GM12878 (cell line): Measurements from ENCODE around the gene KIFC3. TPM values are rescaled to one million over a fixed set of nuclear protein-coding genes. Genes with fewer than 3 reads are reported as not detected.

Experiments used
- ATAC-seq: fragments of 200-7000 bp; cut with Tn5 transposase; 3 replicates; pipeline ENCODE4 v1.9.1; 2020; ENCODE audit warnings: mild to moderate bottlenecking, moderate library complexity
- BruUV-seq: library from RNA; stranded (reverse); fragments of 400-500 nt; replicated peaks from 2 replicates; lab custom pipeline; 2021; lab: Mats Ljungman, UMichigan
- CTCF ChIA-PET: fragments of 300-600 bp; sonication (Branson Sonifier 250); formaldehyde crosslinking; extraction: SDS; loops from one replicate; lab custom pipeline; 2021; ENCODE audit warnings: inconsistent platforms; lab: Yijun Ruan, JAX
- POLR2A ChIA-PET: fragments of 350-600 bp; formaldehyde crosslinking; extraction: SDS; loops from one replicate; lab custom pipeline; 2021; ENCODE audit warnings: inconsistent platforms; lab: Charles Lee
- RAD21 ChIA-PET: fragments of 300-600 bp; sonication (Branson Sonifier 250); formaldehyde crosslinking; loops from one replicate; lab custom pipeline; 2023; ENCODE audit warnings: antibody characterized with exemption; ENCODE audit not compliant: unreplicated experiment; lab: Charles Lee
- SMC1A ChIA-PET: fragments of 300-600 bp; sonication (Branson Sonifier 250); formaldehyde crosslinking; loops from one replicate; lab custom pipeline; 2023; ENCODE audit not compliant: unreplicated experiment, uncharacterized antibody; lab: Charles Lee
- DNase-seq: peaks from one replicate; pipeline ENCODE4 v3.0.0-alpha.2; 2011; ENCODE audit warnings: low read depth, low spot score
- FAIRE-seq: peaks from 3 replicates; lab custom pipeline; 2011; peaks lifted over from hg19 to GRCh38; lab: Jason Lieb, UNC
- H2AFZ ChIP-seq: 2 replicates; pipeline ENCODE4 v1.6.0; 2011; ENCODE audit warnings: low read depth, low read length, control low read depth; ENCODE audit not compliant: control insufficient read depth
- H3K27ac ChIP-seq: 2 replicates; pipeline ENCODE4 v1.5.1; 2011; ENCODE audit warnings: control low read depth; ENCODE audit not compliant: control insufficient read depth, insufficient read depth
- H3K27me3 ChIP-seq, 2 experiments: replicated peaks in 1 of 2; 2 replicates each; pipeline versions ENCODE4 v1.6.0 to v1.6.1; 2011; ENCODE audit warnings: low read length in 1 of 2; ENCODE audit not compliant: control insufficient read depth in 2 of 2, insufficient read depth in 2 of 2
- H3K36me3 ChIP-seq, 2 experiments: 2 replicates each; pipeline ENCODE4 v1.5.1; 2011; ENCODE audit warnings: low read length in 1 of 2; ENCODE audit not compliant: control insufficient read depth in 2 of 2, insufficient read depth in 2 of 2
- H3K4me1 ChIP-seq: 2 replicates; pipeline ENCODE4 v1.6.1; 2011; ENCODE audit warnings: mild to moderate bottlenecking, low read length, moderate library complexity, mixed read lengths; ENCODE audit not compliant: control insufficient read depth, insufficient read depth
- H3K4me2 ChIP-seq: 2 replicates; pipeline ENCODE4 v1.6.0; 2011; ENCODE audit warnings: control low read depth; ENCODE audit not compliant: control insufficient read depth, insufficient read depth
- H3K4me3 ChIP-seq: fragments of 200-600 bp; sonication (generic); 2 replicates; pipeline ENCODE4 v1.5.1; 2016
- H3K79me2 ChIP-seq: 2 replicates; pipeline ENCODE4 v1.6.0; 2011; ENCODE audit warnings: low read length; ENCODE audit not compliant: control insufficient read depth, insufficient read depth
- H3K9ac ChIP-seq: 2 replicates; pipeline ENCODE4 v1.8.0; 2011; ENCODE audit warnings: low read length, control low read depth, mixed read lengths; ENCODE audit not compliant: control insufficient read depth, insufficient read depth
- H3K9me3 ChIP-seq: replicated peaks from 3 replicates; pipeline ENCODE4 v1.5.1; 2011; ENCODE audit warnings: mild to moderate bottlenecking, low read length; ENCODE audit not compliant: control insufficient read depth, insufficient read depth
- H4K20me1 ChIP-seq: 2 replicates; pipeline ENCODE4 v1.6.0; 2011; ENCODE audit not compliant: control insufficient read depth, insufficient read depth
- ASH2L ChIP-seq: fragments of 300-600, 200-600 bp; sonication (generic); IDR thresholded peaks from 2 replicates; pipeline ENCODE4 v1.6.1; 2017; ENCODE audit warnings: low read depth, mild to moderate bottlenecking, borderline replicate concordance
- ATF7 ChIP-seq: fragments of 450-650 bp; IDR thresholded peaks from 2 replicates; pipeline ENCODE4 v1.6.1; 2016; ENCODE audit warnings: low read depth, mild to moderate bottlenecking
- BCL3 ChIP-seq: IDR thresholded peaks from 2 replicates; pipeline ENCODE4 v1.6.1; 2011; ENCODE audit warnings: borderline replicate concordance, low read depth, mild to moderate bottlenecking, moderate library complexity, low read length; ENCODE audit not compliant: insufficient read depth, poor library complexity, severe bottlenecking
- CBX3 ChIP-seq: fragments of 200-600 bp; sonication (generic); IDR thresholded peaks from 2 replicates; pipeline ENCODE4 v1.6.1; 2016; ENCODE audit warnings: low read depth, borderline replicate concordance
- CBX5 ChIP-seq: sonication (generic); IDR thresholded peaks from 2 replicates; pipeline ENCODE4 v1.6.1; 2016; ENCODE audit warnings: low read depth, moderate library complexity, mild to moderate bottlenecking, inconsistent platforms
- EP300 ChIP-seq, 2 experiments: fragments of 150-350 bp in 1 of 2; IDR thresholded peaks; 2 replicates each; pipeline ENCODE4 v1.6.1; 2011 to 2012; ENCODE audit warnings: low read depth in 2 of 2, low read length in 2 of 2, borderline replicate concordance in 1 of 2, improper control_type of control experiment in 1 of 2, inconsistent platforms in 1 of 2; ENCODE audit not compliant: control insufficient read depth in 1 of 2
- MEF2B ChIP-seq: fragments of 450-650 bp; IDR thresholded peaks from 2 replicates; pipeline ENCODE4 v1.6.1; 2018; ENCODE audit warnings: mild to moderate bottlenecking, moderate library complexity; ENCODE audit not compliant: partially characterized antibody, poor library complexity, severe bottlenecking
- MLLT1 ChIP-seq: fragments of 450-650 bp; IDR thresholded peaks from 2 replicates; pipeline ENCODE4 v1.6.1; 2016; ENCODE audit warnings: mild to moderate bottlenecking
- MTA3 ChIP-seq: IDR thresholded peaks from 2 replicates; pipeline ENCODE4 v1.6.1; 2012; ENCODE audit warnings: low read length, inconsistent platforms, borderline replicate concordance
- MXI1 ChIP-seq: fragments of 150-350 bp; IDR thresholded peaks from 2 replicates; pipeline ENCODE4 v1.6.1; 2011; ENCODE audit warnings: low read depth, mild to moderate bottlenecking, inconsistent platforms, low read length, improper control_type of control experiment
- NFXL1 ChIP-seq: fragments of 450-650 bp; IDR thresholded peaks from 2 replicates; pipeline ENCODE4 v1.6.1; 2017; ENCODE audit warnings: antibody characterized with exemption, mild to moderate bottlenecking, borderline replicate concordance
- NFYA ChIP-seq: IDR thresholded peaks from 2 replicates; pipeline ENCODE4 v1.6.1; 2011; ENCODE audit warnings: low read depth, mild to moderate bottlenecking, low read length, improper control_type of control experiment, borderline replicate concordance
- PML ChIP-seq: IDR thresholded peaks from 2 replicates; pipeline ENCODE4 v1.6.1; 2012; ENCODE audit warnings: low read length, inconsistent platforms
- RELA ChIP-seq: fragments of 450-650 bp; IDR thresholded peaks from 2 replicates; pipeline ENCODE4 v1.8.0; 2014; ENCODE audit warnings: borderline replicate concordance; ENCODE audit not compliant: partially characterized antibody
- SIN3A ChIP-seq: IDR thresholded peaks from 2 replicates; pipeline ENCODE4 v1.6.1; 2012; ENCODE audit warnings: low read depth, low read length, improper control_type of control experiment
- SIX5 ChIP-seq: IDR thresholded peaks from 2 replicates; pipeline ENCODE4 v1.6.1; 2011; ENCODE audit warnings: mild to moderate bottlenecking, low read depth, low read length, moderate library complexity; ENCODE audit not compliant: severe bottlenecking
- YY1 ChIP-seq: IDR thresholded peaks from 2 replicates; pipeline ENCODE4 v1.6.1; 2011; ENCODE audit warnings: low read depth, mild to moderate bottlenecking, low read length
- ZNF207 ChIP-seq: fragments of 450-650 bp; IDR thresholded peaks from 2 replicates; pipeline ENCODE4 v1.6.1; 2014; ENCODE audit warnings: antibody characterized with exemption, mild to moderate bottlenecking, borderline replicate concordance
- ZSCAN29 ChIP-seq: fragments of 450-650 bp; IDR thresholded peaks from 2 replicates; pipeline ENCODE4 v1.6.1; 2017; ENCODE audit warnings: mild to moderate bottlenecking, moderate library complexity
- WGBS: methylation state at CpG from one replicate; pipeline ENCODE4 v1.1.6; 2016; ENCODE audit warnings: low lambda C conversion rate; ENCODE audit not compliant: insufficient replicate concordance, insufficient coverage; ENCODE audit errors: missing lambda C conversion rate; 5-methylcytosine and 5-hydroxymethylcytosine counted together
- in situ Hi-C: fragments of 300-500 bp; cut with MboI; formaldehyde crosslinking; loops from 9 replicates; pipeline ENCODE4 v1.14.3; 2018; ENCODE audit warnings: mixed read lengths
- intact Hi-C: fragments of 100-400 bp; cut with micrococcal nuclease; formaldehyde crosslinking; loops from one replicate; pipeline ENCODE4 v1.14.2; 2022; ENCODE audit not compliant: unreplicated experiment
- polyA plus RNA-seq, 11 experiments: library from polyadenylated mRNA; depleted of rRNA in 4 of 11; unstranded in 6 of 11; stranded (reverse) in 5 of 11; fragments of >200 nt; fragmentation: Nextera tagmentation in 4 of 11; fragmentation: Illumina TruSeq in 1 of 11; extraction: Ambion mirVana in 4 of 11; extraction: Trizol in 1 of 11; gene quantifications; 1 replicate in 1 of 11; 2 replicates in 10 of 11; pipeline versions ENCODE4 v1.2.1 to v1.2.3, GENCODE V29; 2011 to 2016; ENCODE audit warnings: inconsistent platforms in 2 of 11, missing spikeins in 2 of 11, low read depth in 1 of 11
- total RNA-seq, 4 experiments: library from RNA; depleted of rRNA in 3 of 4; stranded (reverse); fragments of >200 nt in 3 of 4; fragmentation: Illumina TruSeq in 1 of 4; extraction: Trizol in 1 of 4; gene quantifications; 2 replicates each; pipeline versions ENCODE4 v1.2.1 to v1.2.3, GENCODE V29; 2013 to 2021
- TF ChIP-seq, protein P1 (sequence below): fragments of 150-350 bp; IDR thresholded peaks from 2 replicates; pipeline ENCODE4 v1.6.1; 2014; ENCODE audit warnings: mild to moderate bottlenecking, low read depth, low read length

KIFC3 gene
- total and polyA plus RNA-seq, 10 of the 15 experiments (the other 5 are each of a cell fraction or from before 2014, with no cell fraction given) = 0.22 to 1.3 (median 0.26) TPM; not detected in 3

GRCh38 chr16:57743886-57744641 is 58.2 kb downstream of the KIFC3 start:
- in situ Hi-C loops = no loop called here
- ATAC-seq (no peak), FAIRE-seq (no peak), DNase-seq (no peak)
- RAD21 ChIA-PET = no interaction called here
- no peak overlapping the region for H3K9ac ChIP-seq
- TF ChIP-seq YY1 = no peak
- TF ChIP-seq MEF2B = no peak
- TF ChIP-seq NFYA = no peak
- TF ChIP-seq RELA = no peak
- no peak for TF ChIP-seq MLLT1
- no peak for TF ChIP-seq ZNF207
- TF ChIP-seq ASH2L = no peak
- no peak for TF ChIP-seq CBX5
- TF ChIP-seq SIN3A = no peak
- TF ChIP-seq, protein P1, sequence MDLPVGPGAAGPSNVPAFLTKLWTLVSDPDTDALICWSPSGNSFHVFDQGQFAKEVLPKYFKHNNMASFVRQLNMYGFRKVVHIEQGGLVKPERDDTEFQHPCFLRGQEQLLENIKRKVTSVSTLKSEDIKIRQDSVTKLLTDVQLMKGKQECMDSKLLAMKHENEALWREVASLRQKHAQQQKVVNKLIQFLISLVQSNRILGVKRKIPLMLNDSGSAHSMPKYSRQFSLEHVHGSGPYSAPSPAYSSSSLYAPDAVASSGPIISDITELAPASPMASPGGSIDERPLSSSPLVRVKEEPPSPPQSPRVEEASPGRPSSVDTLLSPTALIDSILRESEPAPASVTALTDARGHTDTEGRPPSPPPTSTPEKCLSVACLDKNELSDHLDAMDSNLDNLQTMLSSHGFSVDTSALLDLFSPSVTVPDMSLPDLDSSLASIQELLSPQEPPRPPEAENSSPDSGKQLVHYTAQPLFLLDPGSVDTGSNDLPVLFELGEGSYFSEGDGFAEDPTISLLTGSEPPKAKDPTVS = no peak
- no peak for TF ChIP-seq MXI1
- no peak for TF ChIP-seq ATF7
- no peak for TF ChIP-seq CBX3
- TF ChIP-seq NFXL1 = no peak
- TF ChIP-seq EP300 (IDR thresholded peaks at IDR 0.05; ENCODE audit: borderline replicate concordance in 1 of 2, control insufficient read depth in 1 of 2, low read depth in 2 of 2, low read length in 2 of 2) = no peak
- TF ChIP-seq MTA3 = no peak
- no peak for TF ChIP-seq ZSCAN29
- no peak for TF ChIP-seq PML
- TF ChIP-seq SIX5 = no peak
- TF ChIP-seq BCL3 = no peak
- POLR2A ChIA-PET = no interaction called here
- intact Hi-C loops = no loop called here
- no peak overlapping the region for H3K27ac ChIP-seq
- H3K36me3 ChIP-seq = 0 out of 4 replicates have a peak, but pooled peaks cover 0 to 2% of the 10 kb centered on the region in 2 experiments
- SMC1A ChIA-PET = no interaction called here
- H3K9me3 ChIP-seq = no peaks in the 10 kb centered on the region
- no TSS peak for BruUV-seq
- H3K27me3 ChIP-seq = no peaks in the 10 kb centered on the region
- H2AFZ ChIP-seq = no peak overlapping the region
- no peak overlapping the region for H3K4me3 ChIP-seq
- CTCF ChIA-PET = no interaction called here
- no peaks in the 10 kb centered on the region for H4K20me1 ChIP-seq
- no peaks in the 10 kb centered on the region for H3K4me1 ChIP-seq
- H3K4me2 ChIP-seq = no peak overlapping the region
- H3K79me2 ChIP-seq = no peaks in the 10 kb centered on the region
- 90% methylated on average over 23 of the region's 23 CpGs for WGBS
